GM12872 (cell line): ENCODE results near the gene RBP4.

Source experiments
- TF ChIP-seq, protein P1 (sequence below): IDR thresholded peaks from 3 replicates; pipeline ENCODE4 v1.5.1; 2011; ENCODE audit warnings: low read depth, mild to moderate bottlenecking, low read length, moderate library complexity; ENCODE audit not compliant: insufficient read depth

RBP4 gene

DNA sequence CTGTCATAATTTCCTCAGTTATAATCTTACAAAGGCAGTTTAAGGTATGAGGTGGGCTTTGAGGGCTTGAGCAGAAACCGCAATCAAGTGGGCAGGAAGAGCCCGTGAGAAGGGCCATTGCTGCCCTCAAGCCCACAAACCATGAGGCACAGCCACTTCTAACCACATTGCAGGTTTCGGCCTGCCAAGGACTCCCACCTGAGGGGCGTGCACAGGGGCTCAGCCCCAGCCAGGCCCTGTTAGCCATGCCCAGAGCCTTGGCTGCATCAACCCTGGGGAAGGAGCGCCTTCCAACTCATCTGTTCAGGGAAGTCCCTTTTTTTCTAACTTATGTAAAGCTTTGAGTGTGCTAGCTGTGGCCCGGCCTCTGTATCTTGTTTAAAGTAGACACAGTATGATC is 40.5 kb downstream of the RBP4 start:
- TF ChIP-seq, protein P1, sequence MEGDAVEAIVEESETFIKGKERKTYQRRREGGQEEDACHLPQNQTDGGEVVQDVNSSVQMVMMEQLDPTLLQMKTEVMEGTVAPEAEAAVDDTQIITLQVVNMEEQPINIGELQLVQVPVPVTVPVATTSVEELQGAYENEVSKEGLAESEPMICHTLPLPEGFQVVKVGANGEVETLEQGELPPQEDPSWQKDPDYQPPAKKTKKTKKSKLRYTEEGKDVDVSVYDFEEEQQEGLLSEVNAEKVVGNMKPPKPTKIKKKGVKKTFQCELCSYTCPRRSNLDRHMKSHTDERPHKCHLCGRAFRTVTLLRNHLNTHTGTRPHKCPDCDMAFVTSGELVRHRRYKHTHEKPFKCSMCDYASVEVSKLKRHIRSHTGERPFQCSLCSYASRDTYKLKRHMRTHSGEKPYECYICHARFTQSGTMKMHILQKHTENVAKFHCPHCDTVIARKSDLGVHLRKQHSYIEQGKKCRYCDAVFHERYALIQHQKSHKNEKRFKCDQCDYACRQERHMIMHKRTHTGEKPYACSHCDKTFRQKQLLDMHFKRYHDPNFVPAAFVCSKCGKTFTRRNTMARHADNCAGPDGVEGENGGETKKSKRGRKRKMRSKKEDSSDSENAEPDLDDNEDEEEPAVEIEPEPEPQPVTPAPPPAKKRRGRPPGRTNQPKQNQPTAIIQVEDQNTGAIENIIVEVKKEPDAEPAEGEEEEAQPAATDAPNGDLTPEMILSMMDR, result no peak

- TF ChIP-seq, protein P1, result no peak
These were observed 41.5 kb downstream of the RBP4 start for GRCh38 chr10:93559490-93559889.

DNA sequence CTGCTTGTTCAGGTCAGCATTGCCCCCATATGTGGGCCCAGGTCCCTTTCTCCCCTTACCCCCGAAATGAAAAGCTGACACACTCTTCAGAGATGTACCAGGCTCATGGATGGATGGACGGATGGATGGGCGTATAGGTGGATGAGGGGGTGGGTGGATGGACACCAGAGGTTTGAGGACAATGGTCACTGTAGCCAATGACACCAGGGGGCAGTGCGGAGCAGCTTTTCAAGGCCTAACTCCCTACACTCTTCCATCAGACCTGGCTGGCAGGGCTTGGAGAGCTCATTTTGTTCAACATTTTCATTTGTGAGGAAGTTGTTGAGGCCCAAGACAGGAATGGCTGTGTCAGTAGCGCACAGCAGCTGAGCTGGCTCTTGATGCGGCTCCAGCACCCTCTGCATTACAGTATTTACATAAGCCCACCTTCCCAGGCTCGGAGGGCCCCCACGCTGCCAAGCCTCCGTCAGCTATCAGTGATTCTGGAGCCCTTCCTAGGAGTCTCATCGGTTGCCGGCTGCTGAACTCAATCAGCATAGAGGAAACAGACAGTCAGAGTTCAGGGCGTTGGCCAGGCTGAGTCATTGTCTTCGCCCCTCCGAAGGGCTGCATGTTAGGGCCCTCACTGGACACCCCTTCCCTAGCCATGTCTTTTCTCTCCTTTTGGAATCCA is 46.1 kb downstream of the RBP4 start:
- TF ChIP-seq, protein P1, result peak; percentile 90

GRCh38 chr10:93554316-93554663 is 46.7 kb downstream of the RBP4 start:
- TF ChIP-seq, protein P1, result no peak

DNA sequence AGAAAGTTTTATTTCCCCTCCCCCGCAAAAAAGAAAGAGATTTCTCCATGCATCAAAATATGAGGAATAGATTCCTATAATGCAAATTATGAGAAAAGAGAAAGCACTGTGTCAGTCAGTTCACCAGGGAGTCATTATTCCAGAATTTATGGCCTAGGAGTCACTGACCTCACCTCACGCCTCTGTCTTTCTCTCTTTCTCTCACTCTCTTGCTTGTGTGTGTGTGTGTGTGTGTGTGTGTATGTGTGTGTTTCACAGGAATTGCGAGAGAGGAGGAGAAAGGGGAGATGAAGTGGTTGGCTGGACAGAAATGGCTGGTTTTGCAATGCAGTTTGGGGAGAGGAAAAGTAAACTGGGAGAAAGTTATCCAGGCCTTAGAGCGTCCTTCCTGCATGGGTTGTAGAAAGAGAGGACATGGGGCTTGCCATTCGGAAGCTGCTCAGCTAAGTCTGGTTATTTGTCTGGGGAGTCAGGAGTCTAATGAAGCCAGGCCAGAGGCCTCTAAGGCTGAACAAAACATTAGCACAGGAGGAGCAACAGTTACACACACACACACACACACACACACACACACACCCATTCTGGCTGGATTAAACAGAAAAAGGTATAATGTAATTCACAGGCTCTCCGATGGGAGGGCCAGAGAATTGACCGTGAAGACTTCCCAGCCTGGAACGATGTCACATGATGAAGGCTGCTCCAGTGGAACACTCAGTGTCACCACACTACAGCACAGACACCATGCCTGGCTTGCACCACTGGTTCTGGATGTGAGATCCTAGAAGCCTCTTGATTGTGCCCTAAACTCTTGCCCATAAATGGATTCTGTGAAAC is 47.3 kb downstream of the RBP4 start:
- TF ChIP-seq, protein P1, result no peak

- TF ChIP-seq, protein P1, result no peak
These were observed 48.3 kb downstream of the RBP4 start for GRCh38 chr10:93552780-93553179.

GRCh38 chr10:93550606-93551005 is 50.4 kb downstream of the RBP4 start:
- TF ChIP-seq, protein P1, result no peak
